K562 (cell line): ENCODE results near the gene FLT1. TPM values are rescaled to one million over a fixed set of nuclear protein-coding genes. Genes with fewer than 3 reads are reported as not detected.

ENCODE experiments used
- ATAC-seq: fragments of 200-7000 bp; cut with Tn5 transposase; 3 replicates; pipeline ENCODE4 v1.9.1; 2020; ENCODE audit warnings: moderate library complexity
- BruUV-seq: library from RNA; stranded (reverse); fragments of 400-500 nt; replicated peaks from 2 replicates; lab custom pipeline; 2021; lab: Mats Ljungman, UMichigan
- CTCF ChIA-PET: fragments of 300-600 bp; formaldehyde crosslinking; extraction: SDS; loops from one replicate; lab custom pipeline; 2021; ENCODE audit warnings: low intra/inter-chr PET ratio; lab: Yijun Ruan, JAX
- POLR2A ChIA-PET: fragments of 300-600, 350-650 bp; sonication (Branson Sonifier 250); formaldehyde crosslinking; extraction: SDS; loops from one replicate; lab custom pipeline; 2021; ENCODE audit warnings: antibody characterized with exemption, inconsistent platforms; lab: Yijun Ruan, JAX
- DNase-seq, 4 experiments: peaks; one replicate each; pipeline versions ENCODE4 v3.0.0 to v3.0.0-alpha.2; 2011 to 2018; ENCODE audit warnings: low spot score in 3 of 4, mixed read lengths in 3 of 4; ENCODE audit errors: extremely low read depth in 1 of 4
- FAIRE-seq: peaks from 2 replicates; lab custom pipeline; 2011; peaks lifted over from hg19 to GRCh38; lab: Jason Lieb, UNC
- H2AFZ ChIP-seq: 2 replicates; pipeline ENCODE4 v1.6.0; 2011; ENCODE audit warnings: low read depth, low read length, control low read depth, inconsistent platforms
- H3K27ac ChIP-seq: fragments of 200-600 bp; 3 replicates; pipeline ENCODE4 v1.8.0; 2011; ENCODE audit warnings: low read depth, mild to moderate bottlenecking, control low read depth, inconsistent platforms, low read length, moderate library complexity, mixed read lengths; ENCODE audit errors: extremely low read depth
- H3K27me3 ChIP-seq, 2 experiments: fragments of 300-600 bp in 1 of 2; 2 replicates in 1 of 2; 3 replicates in 1 of 2; pipeline versions ENCODE4 v1.6.0 to v1.8.0; 2011; ENCODE audit warnings: inconsistent platforms in 2 of 2, low read length in 2 of 2, mild to moderate bottlenecking in 1 of 2, mixed read lengths in 1 of 2, moderate library complexity in 1 of 2; ENCODE audit not compliant: control insufficient read depth in 2 of 2, insufficient read depth in 2 of 2
- H3K36me3 ChIP-seq: fragments of 300-600 bp; 3 replicates; pipeline ENCODE4 v1.8.0; 2011; ENCODE audit warnings: mild to moderate bottlenecking, low read length, inconsistent platforms; ENCODE audit not compliant: control insufficient read depth, insufficient read depth
- H3K4me1 ChIP-seq, 2 experiments: fragments of 200-600 bp in 1 of 2; replicated peaks in 1 of 2; 2 replicates in 1 of 2; 3 replicates in 1 of 2; pipeline versions ENCODE4 v1.5.1 to v1.8.0; 2011; ENCODE audit warnings: inconsistent platforms in 2 of 2, low read length in 2 of 2, mild to moderate bottlenecking in 1 of 2, mixed read lengths in 1 of 2, moderate library complexity in 1 of 2; ENCODE audit not compliant: control insufficient read depth in 2 of 2, insufficient read depth in 2 of 2
- H3K4me2 ChIP-seq: 2 replicates; pipeline ENCODE4 v1.6.1; 2011; ENCODE audit warnings: low read length, control low read depth, inconsistent platforms, mixed read lengths; ENCODE audit not compliant: insufficient read depth
- H3K4me3 ChIP-seq: fragments of 200-600 bp; sonication (generic), shearing (Covaris generic); 2 replicates; pipeline ENCODE4 v1.5.1; 2016; ENCODE audit warnings: control low read depth, inconsistent platforms
- H3K79me2 ChIP-seq: fragments of 200-600 bp; 3 replicates; pipeline ENCODE4 v1.8.0; 2011; ENCODE audit warnings: low read length, inconsistent platforms; ENCODE audit not compliant: control insufficient read depth, insufficient read depth
- H3K9ac ChIP-seq, 2 experiments: 2 replicates each; pipeline versions ENCODE4 v1.6.0 to v1.6.1; 2011; ENCODE audit warnings: low read depth in 2 of 2, low read length in 2 of 2, control low read depth in 1 of 2, inconsistent platforms in 1 of 2, mild to moderate bottlenecking in 1 of 2, mixed read lengths in 1 of 2; ENCODE audit not compliant: insufficient read depth in 1 of 2
- H3K9me1 ChIP-seq: one replicate; pipeline ENCODE4 v1.6.0; 2011; ENCODE audit warnings: inconsistent platforms, mild to moderate bottlenecking, low read length, moderate library complexity; ENCODE audit not compliant: control insufficient read depth, insufficient read depth
- H3K9me3 ChIP-seq: replicated peaks from 2 replicates; pipeline ENCODE4 v1.5.1; 2011; ENCODE audit warnings: low read depth, low read length, inconsistent platforms; ENCODE audit not compliant: control insufficient read depth, insufficient read depth
- H4K20me1 ChIP-seq: replicated peaks from 2 replicates; pipeline ENCODE4 v1.6.1; 2011; ENCODE audit warnings: low read length, inconsistent platforms, mixed read lengths; ENCODE audit not compliant: control insufficient read depth, insufficient read depth
- CBX1 ChIP-seq: sonication (generic); IDR thresholded peaks from 2 replicates; pipeline ENCODE4 v1.6.1; 2016; ENCODE audit warnings: antibody characterized with exemption, low read depth, mild to moderate bottlenecking
- CBX3 ChIP-seq, 2 experiments: IDR thresholded peaks; 1 replicate in 1 of 2; 2 replicates in 1 of 2; pipeline ENCODE4 v1.6.1; 2012; ENCODE audit warnings: inconsistent platforms in 2 of 2, low read length in 2 of 2, borderline replicate concordance in 1 of 2, control low read depth in 1 of 2
- CCNT2 ChIP-seq: IDR thresholded peaks from 2 replicates; pipeline ENCODE4 v1.6.1; 2011; ENCODE audit warnings: borderline replicate concordance, low read depth, mild to moderate bottlenecking, moderate library complexity, mixed read lengths, low read length; ENCODE audit not compliant: insufficient read length; ENCODE audit errors: extremely low read depth
- CREB5 ChIP-seq: fragments of 250-450 bp; sonication (Bioruptor Pico); IDR thresholded peaks from 2 replicates; pipeline ENCODE4 v1.5.0; 2020; ENCODE audit warnings: mild to moderate bottlenecking
- FOS ChIP-seq: IDR thresholded peaks from 3 replicates; pipeline ENCODE4 v1.6.1; 2011; ENCODE audit not compliant: insufficient read length; ENCODE audit errors: extremely low read depth
- FOXO4 ChIP-seq: fragments of 450-650 bp; formaldehyde crosslinking; IDR thresholded peaks from 2 replicates; pipeline ENCODE4 v1.4.0; 2020; ENCODE audit warnings: mild to moderate bottlenecking, moderate library complexity
- HMG20A ChIP-seq: fragments of 450-650 bp; formaldehyde crosslinking; conservative IDR thresholded peaks from 2 replicates; pipeline ENCODE4 v1.4.0; 2020; ENCODE audit warnings: mild to moderate bottlenecking, mixed read lengths
- IRF1 ChIP-seq: sonication (generic); formaldehyde crosslinking; IDR thresholded peaks from 2 replicates; pipeline ENCODE4 v1.8.0; 2022; ENCODE audit warnings: missing genetic modification reagents, mild to moderate bottlenecking, borderline replicate concordance
- LEF1 ChIP-seq: fragments of 450-650 bp; IDR thresholded peaks from 2 replicates; pipeline ENCODE4 v1.6.1; 2016; ENCODE audit warnings: mild to moderate bottlenecking
- MLX ChIP-seq, 2 experiments: fragments of 450-650 bp in 1 of 2; sonication (generic) in 1 of 2; formaldehyde crosslinking; conservative IDR thresholded peaks; 2 replicates each; pipeline versions ENCODE4 v1.4.0 to v1.8.1; 2020 to 2022; ENCODE audit warnings: mild to moderate bottlenecking in 1 of 2, missing genetic modification reagents in 1 of 2
- MTA2 ChIP-seq: fragments of 450-650 bp; IDR thresholded peaks from 2 replicates; pipeline ENCODE4 v1.6.1; 2016; ENCODE audit warnings: low read depth
- MYBL2 ChIP-seq, 2 experiments: fragments of 450-650 bp in 1 of 2; sonication (generic) in 1 of 2; formaldehyde crosslinking in 1 of 2; IDR thresholded peaks; 2 replicates each; pipeline versions ENCODE4 v1.6.1 to v1.8.1; 2017 to 2022; ENCODE audit warnings: borderline replicate concordance in 1 of 2, inconsistent platforms in 1 of 2, low read depth in 1 of 2, mild to moderate bottlenecking in 1 of 2, missing genetic modification reagents in 1 of 2, moderate library complexity in 1 of 2
- NFXL1 ChIP-seq: fragments of 450-650 bp; formaldehyde crosslinking; IDR thresholded peaks from 2 replicates; pipeline ENCODE4 v1.4.0; 2021; ENCODE audit warnings: mild to moderate bottlenecking
- TAF1 ChIP-seq: IDR thresholded peaks from 2 replicates; pipeline ENCODE4 v1.6.1; 2011; ENCODE audit warnings: mild to moderate bottlenecking, low read length, moderate library complexity; ENCODE audit not compliant: insufficient read depth, control insufficient read depth, severe bottlenecking; ENCODE audit errors: extremely low read depth
- THAP12 ChIP-seq: fragments of 250-450 bp; sonication (Bioruptor Pico); IDR thresholded peaks from 2 replicates; pipeline ENCODE4 v1.9.0; 2021; ENCODE audit warnings: mild to moderate bottlenecking, inconsistent platforms
- ZNF143 ChIP-seq: sonication (generic); formaldehyde crosslinking; IDR thresholded peaks from 2 replicates; pipeline ENCODE4 v1.9.0; 2022; ENCODE audit warnings: mild to moderate bottlenecking, missing genetic modification reagents
- WGBS: fragments of 100-300 bp; shearing (Covaris generic); methylation state at CpG from one replicate; pipeline ENCODE4 v1.1.6; 2016; ENCODE audit warnings: low coverage, mixed read lengths; ENCODE audit not compliant: insufficient coverage; ENCODE audit errors: missing lambda C conversion rate; 5-methylcytosine and 5-hydroxymethylcytosine counted together
- in situ Hi-C: fragments of 300-500 bp; cut with MboI; formaldehyde crosslinking; loops from 4 replicates; pipeline ENCODE4 v1.15.0; 2018; ENCODE audit warnings: inconsistent platforms, mixed read lengths
- intact Hi-C: fragments of 100-400 bp; cut with micrococcal nuclease; formaldehyde crosslinking; loops from 2 replicates; pipeline ENCODE4 v1.14.2; 2022
- polyA plus RNA-seq, 8 experiments: library from polyadenylated mRNA; depleted of rRNA in 4 of 8; stranded (reverse) in 5 of 8; unstranded in 3 of 8; fragments of >200 nt; fragmentation: Nextera tagmentation in 2 of 8; fragmentation: Illumina TruSeq in 1 of 8; extraction: Ambion mirVana in 2 of 8; extraction: Trizol in 1 of 8; gene quantifications; 2 replicates each; pipeline versions ENCODE4 v1.2.1 to v1.2.3, GENCODE V29; 2011 to 2014; ENCODE audit warnings: inconsistent platforms in 1 of 8, missing spikeins in 1 of 8
- total RNA-seq, 7 experiments: library from RNA; depleted of rRNA in 6 of 7; stranded (reverse); fragments of >200 nt in 6 of 7; fragmentation: Illumina TruSeq in 2 of 7; extraction: Trizol in 2 of 7; gene quantifications; 2 replicates each; pipeline versions ENCODE4 v1.2.1 to v1.2.3, GENCODE V29; 2011 to 2021; ENCODE audit warnings: low replicate concordance in 1 of 7

The FLT1 gene
- total and polyA plus RNA-seq, 9 of the 15 experiments (the other 6 are each of a cell fraction or from before 2014, with no cell fraction given), result 0.01 to 2.0 (median 0.22) TPM

- Histone ChIP-seq H3K36me3 (no peaks in the 10 kb centered on the region), H3K79me2 (no peaks in the 10 kb centered on the region), H4K20me1 (no peaks in the 10 kb centered on the region), H3K9ac (no peak overlapping the region), H3K27ac (no peak overlapping the region), H2AFZ (no peak overlapping the region), H3K4me3 (no peak overlapping the region), H3K27me3 (no peaks in the 10 kb centered on the region), H3K4me1 (peaks cover 4 to 16% of the 10 kb centered on the region in 2 experiments; a peak in 4 of 5 replicates), H3K9me1 (no peaks in the 10 kb centered on the region), H3K9me3 (peaks cover 24% of the 10 kb centered on the region), H3K4me2 (no peak overlapping the region)
- CTCF ChIA-PET, result no interaction called here
- no peak for DNase-seq
- FAIRE-seq, result no peak
- ATAC-seq, result no peak
- no TSS peak for BruUV-seq
- WGBS, result 27% methylated on average over 3 of the region's 3 CpGs
- intact Hi-C loops (no loop called here), in situ Hi-C loops (no loop called here)
- POLR2A ChIA-PET, result no interaction called here
- TF ChIP-seq HMG20A (no peak), MTA2 (no peak), CBX3 (IDR thresholded peaks at IDR 0.05; ENCODE audit: borderline replicate concordance in 1 of 2, low read length in 2 of 2) (no peak), CREB5 (CRISPR knock-in tag) (no peak), NFXL1 (CRISPR knock-in tag) (no peak), MYBL2 (IDR thresholded peaks at IDR 0.05; ENCODE audit: low read depth) (no peak), MYBL2 (CRISPR knock-in tag; IDR thresholded peaks at IDR 0.05; ENCODE audit: borderline replicate concordance) (no peak), IRF1 (CRISPR knock-in tag) (no peak), CCNT2 (no peak), TAF1 (no peak), FOS (no peak), FOXO4 (CRISPR knock-in tag) (no peak), ZNF143 (CRISPR knock-in tag) (no peak), MLX (CRISPR knock-in tag; conservative IDR thresholded peaks at IDR 0.05) (no peak), CBX1 (no peak), THAP12 (CRISPR knock-in tag) (no peak), LEF1 (no peak)
Measured at GRCh38 chr13:28536371-28536770, 41.4 kb upstream of the FLT1 start.
